ENCODE data around the gene SLC39A3.

DNA sequence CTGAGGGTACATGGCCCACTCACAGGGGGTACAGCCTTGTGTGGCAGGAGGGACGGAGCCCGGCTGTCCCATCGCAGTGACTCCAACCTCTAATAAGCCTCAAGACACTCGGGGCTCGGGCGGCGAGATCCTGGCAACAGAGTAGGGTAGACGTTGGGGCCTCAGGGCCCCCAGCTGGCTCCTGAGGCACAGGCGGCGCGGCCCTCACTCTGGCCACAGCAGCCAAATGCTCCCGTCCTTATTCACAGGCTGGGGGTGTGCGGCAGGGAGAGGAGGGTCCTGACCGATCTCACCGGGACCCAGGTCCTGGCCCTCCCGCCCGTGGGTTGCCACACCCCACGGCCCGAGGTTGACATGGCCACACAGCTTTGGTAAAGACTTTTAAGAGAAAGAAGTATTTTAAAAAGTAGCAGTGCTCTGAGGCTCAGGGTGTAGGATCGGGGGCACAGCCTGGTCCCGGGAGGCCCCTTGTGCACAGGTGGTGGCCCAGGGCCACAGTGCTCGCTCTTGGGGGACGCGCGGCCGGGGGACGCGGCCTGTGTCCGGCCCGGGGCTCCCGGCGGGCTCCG, 7.6 kb downstream of the SLC39A3 start:
- TF ChIP-seq POLR2A (IDR thresholded peaks at IDR 0.05), result no peak
- TF ChIP-seq, protein P1, sequence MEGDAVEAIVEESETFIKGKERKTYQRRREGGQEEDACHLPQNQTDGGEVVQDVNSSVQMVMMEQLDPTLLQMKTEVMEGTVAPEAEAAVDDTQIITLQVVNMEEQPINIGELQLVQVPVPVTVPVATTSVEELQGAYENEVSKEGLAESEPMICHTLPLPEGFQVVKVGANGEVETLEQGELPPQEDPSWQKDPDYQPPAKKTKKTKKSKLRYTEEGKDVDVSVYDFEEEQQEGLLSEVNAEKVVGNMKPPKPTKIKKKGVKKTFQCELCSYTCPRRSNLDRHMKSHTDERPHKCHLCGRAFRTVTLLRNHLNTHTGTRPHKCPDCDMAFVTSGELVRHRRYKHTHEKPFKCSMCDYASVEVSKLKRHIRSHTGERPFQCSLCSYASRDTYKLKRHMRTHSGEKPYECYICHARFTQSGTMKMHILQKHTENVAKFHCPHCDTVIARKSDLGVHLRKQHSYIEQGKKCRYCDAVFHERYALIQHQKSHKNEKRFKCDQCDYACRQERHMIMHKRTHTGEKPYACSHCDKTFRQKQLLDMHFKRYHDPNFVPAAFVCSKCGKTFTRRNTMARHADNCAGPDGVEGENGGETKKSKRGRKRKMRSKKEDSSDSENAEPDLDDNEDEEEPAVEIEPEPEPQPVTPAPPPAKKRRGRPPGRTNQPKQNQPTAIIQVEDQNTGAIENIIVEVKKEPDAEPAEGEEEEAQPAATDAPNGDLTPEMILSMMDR (IDR thresholded peaks at IDR 0.05), result no peak
